Measurements from ENCODE around the gene RALGPS1. TPM values are rescaled to one million over a fixed set of nuclear protein-coding genes. Genes with fewer than 3 reads are reported as not detected.

Gene RALGPS1
- total RNA-seq, 1 experiment from 2014 or later: 6.4 TPM

GRCh38 chr9:127184641-127185040, 270.1 kb downstream of the RALGPS1 start:
- H3K27me3 ChIP-seq (ENCODE audit: control insufficient read depth, insufficient read depth, low read length): no peaks in the 10 kb centered on the region
- no peaks in the 10 kb centered on the region; the same call in 1 of the 2 replicates for H3K36me3 ChIP-seq (replicated peaks; ENCODE audit: control insufficient read depth, insufficient read depth, low read length)
- no peak overlapping the region for H3K4me3 ChIP-seq (ENCODE audit: insufficient read depth, low read depth, low read length)
- DNase-seq: no peak

GRCh38 chr9:127185181-127185580, 270.6 kb downstream of the RALGPS1 start:
- DNase-seq: no peak
- Histone ChIP-seq H3K36me3 (replicated peaks; ENCODE audit: control insufficient read depth, insufficient read depth, low read length) (no peaks in the 10 kb centered on the region; the same call in 1 of the 2 replicates), H3K4me3 (ENCODE audit: insufficient read depth, low read depth, low read length) (no peak overlapping the region), H3K27me3 (ENCODE audit: control insufficient read depth, insufficient read depth, low read length) (no peaks in the 10 kb centered on the region)

GRCh38 chr9:127185931-127186781, 271.6 kb downstream of the RALGPS1 start:
- Histone ChIP-seq H3K4me3 (ENCODE audit: insufficient read depth, low read depth, low read length) (no peak overlapping the region), H3K36me3 (replicated peaks; ENCODE audit: control insufficient read depth, insufficient read depth, low read length) (no peaks in the 10 kb centered on the region; the same call in 1 of the 2 replicates), H3K27me3 (ENCODE audit: control insufficient read depth, insufficient read depth, low read length) (no peaks in the 10 kb centered on the region)
- no peak for DNase-seq

- no peaks in the 10 kb centered on the region for H3K27me3 ChIP-seq (ENCODE audit: control insufficient read depth, insufficient read depth, low read length)
- no peak for DNase-seq
- H3K36me3 ChIP-seq (replicated peaks; ENCODE audit: control insufficient read depth, insufficient read depth, low read length): no peaks in the 10 kb centered on the region
- no peak overlapping the region for H3K4me3 ChIP-seq (ENCODE audit: insufficient read depth, low read depth, low read length)
Observed at GRCh38 chr9:127186806-127187205, 272.2 kb downstream of the RALGPS1 start.

- Histone ChIP-seq H3K27me3 (ENCODE audit: control insufficient read depth, insufficient read depth, low read length) (no peaks in the 10 kb centered on the region), H3K36me3 (replicated peaks; ENCODE audit: control insufficient read depth, insufficient read depth, low read length) (no peaks in the 10 kb centered on the region), H3K4me3 (ENCODE audit: insufficient read depth, low read depth, low read length) (no peak overlapping the region)
- no peak for DNase-seq
Observed at GRCh38 chr9:127187231-127187956, 272.8 kb downstream of the RALGPS1 start.

- H3K36me3 ChIP-seq (replicated peaks; ENCODE audit: control insufficient read depth, insufficient read depth, low read length): no peaks in the 10 kb centered on the region
- H3K27me3 ChIP-seq (ENCODE audit: control insufficient read depth, insufficient read depth, low read length): no peaks in the 10 kb centered on the region
- H3K4me3 ChIP-seq (ENCODE audit: insufficient read depth, low read depth, low read length): no peak overlapping the region
- DNase-seq: no peak
Observed at GRCh38 chr9:127188396-127188795, 273.8 kb downstream of the RALGPS1 start.

GRCh38 chr9:127189628-127190027, 275.0 kb downstream of the RALGPS1 start:
- Histone ChIP-seq H3K27me3 (ENCODE audit: control insufficient read depth, insufficient read depth, low read length) (no peaks in the 10 kb centered on the region), H3K36me3 (replicated peaks; ENCODE audit: control insufficient read depth, insufficient read depth, low read length) (no peaks in the 10 kb centered on the region), H3K4me3 (ENCODE audit: insufficient read depth, low read depth, low read length) (no peak overlapping the region)
- no peak for DNase-seq

GRCh38 chr9:127192744-127193143, 278.2 kb downstream of the RALGPS1 start:
- H3K4me3 ChIP-seq (ENCODE audit: insufficient read depth, low read depth, low read length): no peak overlapping the region
- peaks cover 1% of the 10 kb centered on the region for H3K36me3 ChIP-seq (replicated peaks; ENCODE audit: control insufficient read depth, insufficient read depth, low read length)
- no peak for DNase-seq
- H3K27me3 ChIP-seq (ENCODE audit: control insufficient read depth, insufficient read depth, low read length): no peaks in the 10 kb centered on the region

GRCh38 chr9:127193483-127193882, 278.9 kb downstream of the RALGPS1 start:
- DNase-seq: no peak
- Histone ChIP-seq H3K4me3 (ENCODE audit: insufficient read depth, low read depth, low read length) (no peak overlapping the region), H3K27me3 (ENCODE audit: control insufficient read depth, insufficient read depth, low read length) (no peaks in the 10 kb centered on the region), H3K36me3 (replicated peaks; ENCODE audit: control insufficient read depth, insufficient read depth, low read length) (peaks cover 1% of the 10 kb centered on the region)

GRCh38 chr9:127194881-127195713, 280.5 kb downstream of the RALGPS1 start:
- DNase-seq: peak; percentile 76
- H3K4me3 ChIP-seq (ENCODE audit: insufficient read depth, low read depth, low read length): no peak overlapping the region
- H3K36me3 ChIP-seq (replicated peaks; ENCODE audit: control insufficient read depth, insufficient read depth, low read length): peaks cover 1% of the 10 kb centered on the region
- H3K27me3 ChIP-seq (ENCODE audit: control insufficient read depth, insufficient read depth, low read length): no peaks in the 10 kb centered on the region

GRCh38 chr9:127195976-127196825, 281.6 kb downstream of the RALGPS1 start:
- Histone ChIP-seq H3K36me3 (replicated peaks; ENCODE audit: control insufficient read depth, insufficient read depth, low read length) (peaks cover 1% of the 10 kb centered on the region), H3K27me3 (ENCODE audit: control insufficient read depth, insufficient read depth, low read length) (no peaks in the 10 kb centered on the region), H3K4me3 (ENCODE audit: insufficient read depth, low read depth, low read length) (no peak overlapping the region)
- no peak for DNase-seq

- peaks cover 1% of the 10 kb centered on the region for H3K36me3 ChIP-seq (replicated peaks; ENCODE audit: control insufficient read depth, insufficient read depth, low read length)
Observed at GRCh38 chr9:127196826-127197145, 282.2 kb downstream of the RALGPS1 start.

GRCh38 chr9:127197186-127197860, 282.7 kb downstream of the RALGPS1 start:
- no peak overlapping the region for H3K4me3 ChIP-seq (ENCODE audit: insufficient read depth, low read depth, low read length)
- peaks cover 1% of the 10 kb centered on the region for H3K36me3 ChIP-seq (replicated peaks; ENCODE audit: control insufficient read depth, insufficient read depth, low read length)

More at GRCh38 chr9:127196826-127197145, 282.2 kb downstream of the RALGPS1 start:
- no peaks in the 10 kb centered on the region for H3K27me3 ChIP-seq (ENCODE audit: control insufficient read depth, insufficient read depth, low read length)
- H3K4me3 ChIP-seq (ENCODE audit: insufficient read depth, low read depth, low read length): no peak overlapping the region
- DNase-seq: no peak

More at GRCh38 chr9:127197186-127197860, 282.7 kb downstream of the RALGPS1 start:
- DNase-seq: no peak
- H3K27me3 ChIP-seq (ENCODE audit: control insufficient read depth, insufficient read depth, low read length): no peaks in the 10 kb centered on the region

All from H7 (cell line).